Testis (tissue), 2 donors: ENCODE data around the gene ARHGAP36.

Experiments
- CTCF ChIP-seq, 3 experiments: fragments of 450-650 bp in 2 of 3; fragments of 200-600 bp in 1 of 3; sonication (generic) in 1 of 3; IDR thresholded peaks; one replicate each; pipeline ENCODE4 v1.5.1; 2016 to 2019; ENCODE audit warnings: antibody characterized with exemption in 3 of 3, mild to moderate bottlenecking in 2 of 3, moderate library complexity in 1 of 3
- POLR2A ChIP-seq: fragments of 450-650 bp; IDR thresholded peaks from one replicate; pipeline ENCODE4 v1.6.1; 2017; ENCODE audit warnings: antibody characterized with exemption, mild to moderate bottlenecking, moderate library complexity

GRCh38 chrX:131058136-131058868, at the start of gene ARHGAP36:
- TF ChIP-seq CTCF (IDR thresholded peaks at IDR 0.05) (no peak), POLR2A (no peak)
